SH-SY5Y (cell line): Measurements from ENCODE around the gene SOX2.

Experiments used
- GATA2 ChIP-seq: IDR thresholded peaks from 2 replicates; pipeline ENCODE4 v1.6.1; 2011; ENCODE audit warnings: mild to moderate bottlenecking, low read depth, low read length
- GATA3 ChIP-seq: IDR thresholded peaks from 2 replicates; pipeline ENCODE4 v1.6.1; 2011; ENCODE audit warnings: low read depth, mild to moderate bottlenecking, low read length, moderate library complexity

DNA sequence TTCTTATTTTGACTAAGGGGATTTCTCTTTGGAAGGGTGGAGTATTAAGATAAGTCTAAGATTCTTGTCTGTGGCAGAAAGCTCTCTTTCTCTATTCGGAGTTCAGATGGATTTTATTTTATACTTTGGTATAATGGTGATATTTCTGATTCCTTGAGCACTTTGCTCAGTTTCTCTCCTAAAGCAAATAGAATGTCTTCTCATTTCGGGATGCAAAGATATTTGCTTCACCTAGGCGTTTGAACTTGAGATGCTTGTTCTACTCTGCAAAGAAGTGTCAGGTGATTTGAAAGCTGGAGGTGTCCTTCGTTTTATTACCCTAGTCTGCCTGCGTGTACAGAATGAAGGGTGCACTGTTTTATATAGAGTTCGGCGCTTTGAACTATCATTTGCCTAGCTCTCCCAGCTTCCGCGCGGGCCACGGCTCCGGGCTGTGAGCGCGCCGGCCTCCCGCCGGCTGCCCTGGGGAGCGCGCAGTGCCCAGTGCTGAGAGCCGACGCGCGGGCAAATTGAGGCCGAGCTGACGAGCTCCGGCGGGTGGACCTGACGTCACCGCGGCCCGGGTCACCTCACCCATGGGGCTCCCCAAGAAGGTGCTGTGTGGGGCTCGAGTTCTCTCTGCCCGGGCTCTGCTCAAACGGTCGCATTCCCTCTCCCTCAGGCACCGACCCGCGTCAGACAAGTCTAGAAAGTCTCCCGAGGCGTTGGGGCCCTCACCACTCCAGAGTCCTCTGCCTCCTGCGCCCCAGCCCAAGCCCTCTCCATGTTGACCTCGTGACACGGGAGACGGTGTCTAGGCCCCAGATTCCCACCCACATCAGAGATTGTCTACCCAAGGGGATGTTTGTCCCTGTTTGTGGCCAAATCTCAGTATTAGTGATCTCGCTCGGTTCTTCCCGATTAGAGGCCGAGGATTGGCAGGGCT lies 7.5 kb downstream of the SOX2 start:
- TF ChIP-seq GATA3, result no peak
- TF ChIP-seq GATA2, result no peak
